Measurements from ENCODE around the gene HECTD4. TPM values are rescaled to one million over a fixed set of nuclear protein-coding genes. Genes with fewer than 3 reads are reported as not detected.
"Not testable (repeated sequence)": the region's sequence is repeated elsewhere in the genome, so short reads cannot be mapped to it uniquely, and the experiment has no call there.

The HECTD4 gene
- total and polyA plus RNA-seq, 2 experiments from 2014 or later: 25.7 to 36.9 TPM

DNA sequence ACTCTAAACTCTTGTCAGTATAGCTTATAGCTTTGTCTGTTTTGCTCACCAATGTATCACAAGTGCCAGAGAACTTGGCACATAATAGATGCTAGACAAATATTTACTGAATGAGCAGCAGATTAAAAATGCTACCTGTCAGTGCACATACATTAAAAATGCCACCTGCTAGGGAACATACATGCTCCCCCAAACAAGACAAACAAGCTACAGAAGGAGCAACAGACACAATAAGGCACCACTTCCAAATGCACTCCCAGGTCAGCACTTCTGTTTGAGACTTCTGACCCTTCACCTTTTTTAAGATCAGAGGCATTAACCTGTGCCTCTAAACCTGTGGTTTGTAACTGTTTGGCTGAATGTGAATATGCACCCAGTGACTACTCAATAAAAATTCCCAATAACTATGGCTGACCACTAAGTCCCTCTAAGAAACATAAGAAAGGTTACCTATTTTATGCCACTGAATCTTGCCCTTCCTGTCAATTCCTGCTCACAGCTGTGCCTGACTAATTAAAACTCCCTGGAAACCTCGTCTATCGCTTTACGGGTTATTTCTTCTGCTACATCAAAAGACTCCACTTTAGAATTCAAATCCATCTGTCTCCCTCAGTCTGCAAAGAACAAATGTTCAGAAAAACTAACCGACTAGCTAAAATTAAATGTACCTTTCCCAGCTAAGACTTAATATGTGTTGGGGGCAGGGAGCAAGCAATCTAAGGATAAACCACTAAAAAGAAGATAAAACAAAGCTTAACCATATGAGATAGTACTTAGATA, 41.0 kb downstream of the HECTD4 start (continued):
- TF ChIP-seq, protein P1, sequence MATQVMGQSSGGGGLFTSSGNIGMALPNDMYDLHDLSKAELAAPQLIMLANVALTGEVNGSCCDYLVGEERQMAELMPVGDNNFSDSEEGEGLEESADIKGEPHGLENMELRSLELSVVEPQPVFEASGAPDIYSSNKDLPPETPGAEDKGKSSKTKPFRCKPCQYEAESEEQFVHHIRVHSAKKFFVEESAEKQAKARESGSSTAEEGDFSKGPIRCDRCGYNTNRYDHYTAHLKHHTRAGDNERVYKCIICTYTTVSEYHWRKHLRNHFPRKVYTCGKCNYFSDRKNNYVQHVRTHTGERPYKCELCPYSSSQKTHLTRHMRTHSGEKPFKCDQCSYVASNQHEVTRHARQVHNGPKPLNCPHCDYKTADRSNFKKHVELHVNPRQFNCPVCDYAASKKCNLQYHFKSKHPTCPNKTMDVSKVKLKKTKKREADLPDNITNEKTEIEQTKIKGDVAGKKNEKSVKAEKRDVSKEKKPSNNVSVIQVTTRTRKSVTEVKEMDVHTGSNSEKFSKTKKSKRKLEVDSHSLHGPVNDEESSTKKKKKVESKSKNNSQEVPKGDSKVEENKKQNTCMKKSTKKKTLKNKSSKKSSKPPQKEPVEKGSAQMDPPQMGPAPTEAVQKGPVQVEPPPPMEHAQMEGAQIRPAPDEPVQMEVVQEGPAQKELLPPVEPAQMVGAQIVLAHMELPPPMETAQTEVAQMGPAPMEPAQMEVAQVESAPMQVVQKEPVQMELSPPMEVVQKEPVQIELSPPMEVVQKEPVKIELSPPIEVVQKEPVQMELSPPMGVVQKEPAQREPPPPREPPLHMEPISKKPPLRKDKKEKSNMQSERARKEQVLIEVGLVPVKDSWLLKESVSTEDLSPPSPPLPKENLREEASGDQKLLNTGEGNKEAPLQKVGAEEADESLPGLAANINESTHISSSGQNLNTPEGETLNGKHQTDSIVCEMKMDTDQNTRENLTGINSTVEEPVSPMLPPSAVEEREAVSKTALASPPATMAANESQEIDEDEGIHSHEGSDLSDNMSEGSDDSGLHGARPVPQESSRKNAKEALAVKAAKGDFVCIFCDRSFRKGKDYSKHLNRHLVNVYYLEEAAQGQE (IDR thresholded peaks at IDR 0.05; ENCODE audit: unreplicated experiment): no peak
- no peak for TF ChIP-seq STAT1 (IDR thresholded peaks at IDR 0.05; ENCODE audit: unreplicated experiment)
- TF ChIP-seq ZNF114 (CRISPR knock-in tag; IDR thresholded peaks at IDR 0.05): no peak
- no peak for TF ChIP-seq JUNB (IDR thresholded peaks at IDR 0.05; ENCODE audit: unreplicated experiment)

DNA sequence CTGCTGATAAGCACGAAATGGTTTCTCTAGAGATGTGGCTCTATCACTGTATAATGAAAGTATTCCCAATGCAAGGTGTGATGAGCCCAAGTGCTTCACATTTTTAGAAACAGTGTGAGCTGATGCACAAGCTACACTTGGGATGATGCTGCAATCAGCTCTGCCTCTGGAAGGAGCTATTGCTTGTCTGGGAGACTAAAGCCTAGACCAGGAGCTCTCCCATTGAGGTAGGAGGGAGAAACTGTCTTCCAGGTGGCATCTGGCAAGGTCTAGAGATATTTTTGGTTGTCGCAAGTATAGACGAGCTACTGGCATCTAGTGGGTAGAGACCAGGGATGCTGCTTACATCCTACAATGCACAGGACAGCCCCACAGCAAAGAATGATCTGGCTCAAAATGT, 42.0 kb downstream of the HECTD4 start:
- no peak overlapping the region for H3K4me3 ChIP-seq
- Mint-ChIP-seq H3K4me3 (no peak overlapping the region), H3K36me3 (ENCODE audit: low read depth) (no peaks in the 10 kb centered on the region), H3K4me1 (peaks cover 17% of the 10 kb centered on the region), H3K27me3 (ENCODE audit: insufficient read depth, low read depth, poor library complexity) (no peaks in the 10 kb centered on the region), H3K27ac (no peak overlapping the region), H3K9me3 (no peaks in the 10 kb centered on the region)
- no peaks in the 10 kb centered on the region for H3K36me3 ChIP-seq (ENCODE audit: insufficient read depth)
- H2AFZ ChIP-seq: no peak overlapping the region
- H3K9me2 ChIP-seq (ENCODE audit: insufficient read depth): no peaks in the 10 kb centered on the region
- H3F3A ChIP-seq (replicated peaks; ENCODE audit: low read depth): no peaks in the 10 kb centered on the region
- no peaks in the 10 kb centered on the region for H4K20me1 ChIP-seq (replicated peaks; ENCODE audit: insufficient read depth)
- H3K27ac ChIP-seq (ENCODE audit: low read depth): no peak overlapping the region
- H3K79me2 ChIP-seq (replicated peaks; ENCODE audit: insufficient read depth): peaks cover 63% of the 10 kb centered on the region
- ATAC-seq: peak; percentile 41; the same call in 1 of the 3 replicates
- TF ChIP-seq JUNB (IDR thresholded peaks at IDR 0.05; ENCODE audit: unreplicated experiment): no peak
- TF ChIP-seq, protein P1 (IDR thresholded peaks at IDR 0.05; ENCODE audit: unreplicated experiment): no peak
- TF ChIP-seq POLR2AphosphoS5 (IDR thresholded peaks at IDR 0.05; ENCODE audit: low read depth): no peak
- no peak for TF ChIP-seq EZH2phosphoT487 (IDR thresholded peaks at IDR 0.05; ENCODE audit: unreplicated experiment)
- TF ChIP-seq, protein P2, sequence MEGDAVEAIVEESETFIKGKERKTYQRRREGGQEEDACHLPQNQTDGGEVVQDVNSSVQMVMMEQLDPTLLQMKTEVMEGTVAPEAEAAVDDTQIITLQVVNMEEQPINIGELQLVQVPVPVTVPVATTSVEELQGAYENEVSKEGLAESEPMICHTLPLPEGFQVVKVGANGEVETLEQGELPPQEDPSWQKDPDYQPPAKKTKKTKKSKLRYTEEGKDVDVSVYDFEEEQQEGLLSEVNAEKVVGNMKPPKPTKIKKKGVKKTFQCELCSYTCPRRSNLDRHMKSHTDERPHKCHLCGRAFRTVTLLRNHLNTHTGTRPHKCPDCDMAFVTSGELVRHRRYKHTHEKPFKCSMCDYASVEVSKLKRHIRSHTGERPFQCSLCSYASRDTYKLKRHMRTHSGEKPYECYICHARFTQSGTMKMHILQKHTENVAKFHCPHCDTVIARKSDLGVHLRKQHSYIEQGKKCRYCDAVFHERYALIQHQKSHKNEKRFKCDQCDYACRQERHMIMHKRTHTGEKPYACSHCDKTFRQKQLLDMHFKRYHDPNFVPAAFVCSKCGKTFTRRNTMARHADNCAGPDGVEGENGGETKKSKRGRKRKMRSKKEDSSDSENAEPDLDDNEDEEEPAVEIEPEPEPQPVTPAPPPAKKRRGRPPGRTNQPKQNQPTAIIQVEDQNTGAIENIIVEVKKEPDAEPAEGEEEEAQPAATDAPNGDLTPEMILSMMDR (conservative IDR thresholded peaks at IDR 0.05; ENCODE audit: low read depth in 2 of 2): peak in 1 of 2 experiments; percentile 19; a peak in 1 of 4 replicates
- no peak overlapping the region for H3K4me2 ChIP-seq
- peaks cover 4% of the 10 kb centered on the region; the same call in 1 of the 2 replicates for H3K4me1 ChIP-seq (ENCODE audit: insufficient read depth)
- no peaks in the 10 kb centered on the region for H3K27me3 ChIP-seq (ENCODE audit: insufficient read depth)
- DNase-seq (ENCODE audit: low spot score): no peak

DNA sequence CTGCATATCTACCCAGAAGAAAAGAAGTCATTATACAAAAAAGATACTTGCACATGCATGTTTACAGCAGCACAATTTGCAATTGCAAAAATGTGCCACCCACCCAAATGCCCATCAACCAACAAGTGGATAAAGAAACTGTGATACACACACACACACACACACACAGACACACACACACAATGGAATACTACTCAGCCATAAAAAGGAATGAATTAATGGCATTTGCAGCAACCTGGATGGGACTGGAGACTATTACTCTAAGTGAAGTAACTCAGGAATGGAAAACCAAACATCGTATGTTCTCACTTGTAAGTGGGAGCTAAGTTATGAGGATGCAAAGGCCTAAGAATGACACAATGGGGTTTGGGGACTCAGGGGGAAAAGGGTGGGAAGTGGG, 47.2 kb downstream of the HECTD4 start:
- H3K79me2 ChIP-seq (replicated peaks; ENCODE audit: insufficient read depth): peaks cover 37% of the 10 kb centered on the region
- H3K36me3 Mint-ChIP-seq (ENCODE audit: low read depth); DNase-seq (ENCODE audit: low spot score); H3K9me2 ChIP-seq (ENCODE audit: insufficient read depth); H4K20me1 ChIP-seq (replicated peaks; ENCODE audit: insufficient read depth); ATAC-seq; H3K27ac Mint-ChIP-seq; H3F3A ChIP-seq (replicated peaks; ENCODE audit: low read depth); H3K4me3 ChIP-seq; H3K27ac ChIP-seq (ENCODE audit: low read depth); H3K4me3 Mint-ChIP-seq; H2AFZ ChIP-seq; H3K4me1 ChIP-seq (ENCODE audit: insufficient read depth); H3K36me3 ChIP-seq (ENCODE audit: insufficient read depth); H3K27me3 ChIP-seq (ENCODE audit: insufficient read depth); H3K27me3 Mint-ChIP-seq (ENCODE audit: insufficient read depth, low read depth, poor library complexity); H3K9me3 Mint-ChIP-seq; H3K4me2 ChIP-seq; H3K4me1 Mint-ChIP-seq: not testable (repeated sequence)

Data from GM23338 (cell line).